Measurements from ENCODE around the gene CLDN3.
A peak's percentile ranks its signal among the peaks of the same experiment; 100 is the strongest.

CLDN3 gene

GRCh38 chr7:73770860-73771670 is 995 bp upstream of the CLDN3 start:
- no peak for DNase-seq (ENCODE audit: low read depth, low spot score)

- DNase-seq (ENCODE audit: low read depth, low spot score) = peak; percentile 7
Measured at GRCh38 chr7:73769481-73770001, 529 bp downstream of the CLDN3 start.

GRCh38 chr7:73768641-73769480 is 1.2 kb downstream of the CLDN3 start:
- no peak for DNase-seq (ENCODE audit: low read depth, low spot score)

GRCh38 chr7:73766556-73767229 is 3.4 kb downstream of the CLDN3 start:
- no peak for DNase-seq (ENCODE audit: low read depth, low spot score)

- no peak for DNase-seq (ENCODE audit: low read depth, low spot score)
Measured at GRCh38 chr7:73762659-73762999, 7.4 kb downstream of the CLDN3 start.

GRCh38 chr7:73761854-73762658 is 8.0 kb downstream of the CLDN3 start:
- DNase-seq (ENCODE audit: low read depth, low spot score) = no peak

- DNase-seq (ENCODE audit: low read depth, low spot score) = no peak
Measured at GRCh38 chr7:73758581-73759138, 11.4 kb downstream of the CLDN3 start.

- no peak for DNase-seq (ENCODE audit: low read depth, low spot score)
Measured at GRCh38 chr7:73749931-73750776, 19.9 kb downstream of the CLDN3 start.

- DNase-seq (ENCODE audit: low read depth, low spot score) = no peak
Measured at GRCh38 chr7:73746378-73746777, 23.7 kb downstream of the CLDN3 start.

GRCh38 chr7:73742753-73743641 is 27.1 kb downstream of the CLDN3 start:
- DNase-seq (ENCODE audit: low read depth, low spot score) = peak; percentile 80

- no peak for DNase-seq (ENCODE audit: low read depth, low spot score)
Measured at GRCh38 chr7:73742338-73742752, 27.7 kb downstream of the CLDN3 start.

GRCh38 chr7:73741600-73741999 is 28.5 kb downstream of the CLDN3 start:
- no peak for DNase-seq (ENCODE audit: low read depth, low spot score)

GRCh38 chr7:73740771-73741170 is 29.3 kb downstream of the CLDN3 start:
- no peak for DNase-seq (ENCODE audit: low read depth, low spot score)

- DNase-seq (ENCODE audit: low read depth, low spot score) = no peak
Measured at GRCh38 chr7:73740212-73740611, 29.9 kb downstream of the CLDN3 start.

GRCh38 chr7:73739387-73739767 is 30.7 kb downstream of the CLDN3 start:
- no peak for DNase-seq (ENCODE audit: low read depth, low spot score)

- peak; percentile 99 for DNase-seq (ENCODE audit: low read depth, low spot score)
Measured at GRCh38 chr7:73738612-73739386, 31.3 kb downstream of the CLDN3 start, which contains the start of gene ABHD11. Gene ABHD11, minus strand, starts transcription at chr7:73738802. Its CDS starts 32 bp downstream, at chr7:73738770.

- peak; percentile 79 for DNase-seq (ENCODE audit: low read depth, low spot score)
Measured at GRCh38 chr7:73738220-73738611, 31.9 kb downstream of the CLDN3 start.

Data from astrocyte of the hippocampus (primary cell).